Measurements from ENCODE around the gene SLC4A4.

SLC4A4 gene

DNA sequence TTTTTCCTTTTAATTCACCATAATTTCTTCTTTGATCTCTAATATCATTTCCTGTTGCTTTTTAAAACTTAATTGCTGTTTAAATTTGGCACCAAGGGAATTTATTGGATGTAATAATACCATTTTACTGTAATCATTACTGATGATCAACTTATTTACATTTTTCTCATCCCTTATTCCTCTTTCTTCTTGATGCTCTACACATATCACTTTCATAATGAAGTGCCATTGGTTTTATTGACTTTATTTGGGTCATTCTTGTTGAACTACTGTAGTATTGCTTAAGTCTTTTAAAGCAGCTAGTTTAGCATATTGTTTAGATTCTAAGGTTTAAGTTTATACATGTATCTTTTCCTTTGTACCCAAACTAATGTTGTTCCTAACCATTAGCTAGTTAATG is 130.7 kb downstream of the SLC4A4 start:
- no peak for DNase-seq (ENCODE audit: low read depth, low spot score)

DNA sequence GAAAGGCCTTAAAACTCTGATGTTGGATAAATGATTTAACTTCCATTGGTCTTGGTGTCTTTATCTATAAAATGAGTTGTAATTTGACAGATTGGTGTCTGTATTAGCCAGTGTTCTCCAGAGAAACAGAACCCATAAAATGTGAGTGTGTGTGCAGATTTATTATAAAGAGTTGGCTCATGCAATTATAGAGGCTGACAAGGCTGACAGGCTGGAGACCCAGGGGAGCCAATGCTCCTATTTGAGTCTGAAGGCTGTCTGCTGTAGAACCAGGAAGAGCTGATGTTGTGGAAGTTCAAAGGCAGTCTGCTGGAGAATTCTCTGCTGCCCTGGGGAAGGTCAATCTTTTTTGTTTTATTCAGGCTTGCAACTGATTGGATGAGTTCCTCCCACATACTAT is 131.7 kb downstream of the SLC4A4 start:
- DNase-seq (ENCODE audit: low read depth, low spot score) = no peak

DNA sequence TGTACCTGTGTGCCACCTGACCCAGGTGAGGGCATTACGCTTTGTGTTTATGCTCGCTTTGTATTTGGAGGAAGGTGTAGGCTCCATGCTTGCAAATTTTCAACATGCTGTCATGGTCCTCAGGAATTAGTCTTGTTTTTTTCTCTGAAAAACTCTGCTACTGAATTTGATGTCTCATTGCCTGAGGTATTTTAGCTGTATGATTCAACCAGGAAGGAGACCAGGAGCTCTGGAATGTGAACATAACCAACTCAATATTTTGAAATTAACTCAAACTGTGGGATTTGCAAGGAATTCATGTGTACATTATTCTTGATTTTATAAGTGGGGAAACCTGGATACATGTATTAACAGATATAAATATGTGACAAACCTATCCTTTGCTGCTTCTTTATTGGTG is 134.1 kb downstream of the SLC4A4 start:
- DNase-seq (ENCODE audit: low read depth, low spot score) = no peak

DNA sequence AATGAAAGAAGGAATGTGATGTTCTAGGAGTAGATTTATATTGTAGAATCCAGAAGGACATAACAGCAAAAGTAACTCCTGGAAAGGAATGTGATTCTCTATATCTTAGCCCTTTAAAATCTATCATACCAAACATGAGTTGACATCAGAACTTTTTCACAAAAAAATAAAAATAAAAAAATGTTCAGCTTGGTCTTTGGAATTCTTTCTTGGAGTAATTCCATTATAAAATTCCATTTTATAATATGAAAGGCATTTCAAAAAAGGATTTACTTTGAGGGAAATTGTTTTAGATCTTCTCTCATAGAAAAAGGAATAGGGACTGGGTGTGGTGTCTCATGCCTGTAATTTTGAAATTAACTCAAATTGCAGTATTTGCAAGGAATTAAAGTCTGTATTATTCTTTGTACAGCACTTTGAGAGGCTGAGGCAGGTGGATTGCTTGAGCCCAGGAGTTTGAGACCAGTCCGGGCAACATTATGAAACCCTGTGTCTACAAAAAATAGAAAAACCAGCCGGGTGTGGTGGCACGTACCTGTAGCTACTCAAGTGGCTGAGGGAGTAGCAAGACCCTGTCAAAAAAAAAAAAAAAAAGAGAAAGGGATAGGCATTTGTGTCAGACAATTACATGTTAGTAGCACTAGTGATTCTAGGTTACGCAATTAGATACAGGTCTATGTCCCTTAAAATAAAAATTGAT is 134.9 kb downstream of the SLC4A4 start:
- no peak for DNase-seq (ENCODE audit: low read depth, low spot score)

DNA sequence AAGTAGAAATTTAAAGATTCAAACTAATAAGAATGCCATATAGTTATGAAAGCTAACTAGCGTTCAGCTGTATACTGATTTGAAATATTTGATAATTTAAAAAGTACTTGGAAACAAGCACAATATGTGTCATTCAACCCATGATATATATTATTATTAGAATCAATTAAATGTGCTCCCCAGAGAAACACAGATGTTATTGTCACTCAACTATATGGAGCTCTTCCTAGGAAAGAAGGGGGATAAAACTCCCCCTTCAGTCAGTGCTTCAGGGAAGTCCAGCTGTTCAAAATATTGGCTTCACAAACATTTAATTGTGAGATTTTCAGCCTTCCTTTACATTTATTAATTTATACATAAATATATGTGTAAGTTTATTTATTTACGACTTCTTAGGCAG is 135.9 kb downstream of the SLC4A4 start:
- DNase-seq (ENCODE audit: low read depth, low spot score) = no peak

DNA sequence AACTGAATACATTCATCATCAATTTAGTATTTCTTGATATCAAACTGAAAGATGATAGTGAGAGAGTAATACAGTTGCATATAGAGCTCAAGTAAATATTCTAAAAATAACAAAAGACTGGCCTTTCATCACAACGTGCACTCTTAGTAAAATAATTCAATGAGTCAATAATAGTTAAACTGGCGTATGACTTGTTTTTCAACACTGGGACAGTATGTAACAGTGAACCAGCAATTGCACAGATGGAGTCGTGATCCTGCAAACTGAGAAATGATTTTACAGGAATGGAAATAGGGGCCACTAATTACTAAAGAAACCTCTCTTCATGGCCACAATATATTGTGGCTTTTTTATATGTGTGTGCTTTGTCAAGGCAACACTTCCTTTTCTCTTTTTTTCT is 137.4 kb downstream of the SLC4A4 start:
- no peak for DNase-seq (ENCODE audit: low read depth, low spot score)

DNA sequence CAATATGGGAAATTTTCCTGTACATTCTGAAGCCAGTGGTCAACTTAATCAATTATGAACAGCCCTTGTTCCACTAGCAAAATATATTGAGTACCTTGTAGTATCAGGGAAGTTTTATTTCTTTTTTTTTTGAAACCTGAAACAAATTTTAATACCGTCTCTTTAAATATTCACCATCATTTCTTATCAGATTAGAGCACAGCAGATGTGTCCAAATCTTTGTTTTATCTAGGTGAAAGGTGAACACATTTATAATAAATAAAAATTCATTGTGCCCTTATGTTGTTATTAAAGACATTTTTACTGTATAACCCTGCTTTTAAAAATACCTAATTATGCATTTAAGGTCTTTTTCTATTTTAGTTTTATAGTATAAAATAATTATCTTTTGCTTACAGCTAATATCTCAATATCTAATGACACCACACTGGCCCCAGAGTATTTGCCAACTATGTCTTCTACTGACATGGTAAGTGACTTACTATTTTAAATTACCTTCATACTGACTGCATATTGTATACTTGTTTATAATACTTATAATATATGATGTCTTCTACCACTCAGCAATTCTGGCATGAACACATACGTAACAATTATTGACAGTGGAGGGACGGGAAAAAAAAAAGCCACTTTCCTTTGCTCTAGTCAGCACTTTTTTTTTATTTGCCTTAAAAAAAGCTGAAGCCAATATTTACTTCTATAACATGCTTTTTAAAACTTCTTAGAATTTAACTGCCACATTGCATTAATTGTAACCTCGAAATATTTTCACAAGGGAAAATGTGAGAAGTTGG is 147.9 kb downstream of the SLC4A4 start:
- DNase-seq (ENCODE audit: low read depth, low spot score) = no peak

DNA sequence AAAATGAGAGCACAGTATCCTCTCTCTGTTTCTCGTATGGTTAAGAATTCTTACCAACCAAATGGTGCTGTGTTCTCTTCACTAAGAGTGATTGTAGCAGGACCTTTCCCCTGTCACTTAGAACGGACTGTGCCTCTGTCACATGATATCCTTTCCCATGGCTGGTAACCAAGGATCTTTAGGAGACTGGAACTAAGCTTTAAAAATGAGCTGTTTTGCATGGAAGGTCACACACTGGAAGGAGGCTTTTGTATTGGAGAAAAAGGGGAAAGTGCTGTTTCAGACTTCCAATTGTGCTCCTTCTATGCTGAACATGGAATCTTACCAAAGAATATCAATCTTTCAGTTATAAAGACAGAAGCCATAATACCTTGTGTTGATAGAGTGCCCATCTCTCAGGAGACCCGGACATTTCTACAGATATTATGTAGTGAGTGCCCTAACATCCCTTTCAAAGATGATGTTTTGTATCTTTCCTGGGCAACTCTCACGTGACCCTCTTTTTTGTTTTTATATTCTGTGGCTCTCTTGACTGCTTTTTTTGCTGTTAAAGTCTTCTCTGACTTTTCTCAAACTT is 148.6 kb downstream of the SLC4A4 start:
- DNase-seq (ENCODE audit: low read depth, low spot score) = no peak

DNA sequence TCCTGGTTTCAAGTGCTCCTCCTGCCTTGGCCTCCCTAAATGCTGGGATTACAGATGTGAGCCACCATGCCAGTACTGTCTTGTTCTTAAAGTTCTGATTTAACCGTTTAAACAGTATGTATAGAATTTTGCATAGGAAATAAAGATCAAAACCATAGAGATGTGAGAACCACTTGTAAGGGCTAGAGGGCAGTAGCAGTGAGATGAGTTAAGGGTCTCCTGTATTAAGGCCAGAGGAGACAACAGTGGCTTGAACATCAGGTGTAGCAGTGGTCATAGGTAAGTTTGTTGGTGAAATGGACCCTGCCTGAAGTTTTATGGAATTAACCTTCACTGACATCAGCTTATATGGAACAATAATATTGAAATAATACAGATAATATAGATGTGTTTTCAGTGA is 155.7 kb downstream of the SLC4A4 start:
- DNase-seq (ENCODE audit: low read depth, low spot score) = no peak

DNA sequence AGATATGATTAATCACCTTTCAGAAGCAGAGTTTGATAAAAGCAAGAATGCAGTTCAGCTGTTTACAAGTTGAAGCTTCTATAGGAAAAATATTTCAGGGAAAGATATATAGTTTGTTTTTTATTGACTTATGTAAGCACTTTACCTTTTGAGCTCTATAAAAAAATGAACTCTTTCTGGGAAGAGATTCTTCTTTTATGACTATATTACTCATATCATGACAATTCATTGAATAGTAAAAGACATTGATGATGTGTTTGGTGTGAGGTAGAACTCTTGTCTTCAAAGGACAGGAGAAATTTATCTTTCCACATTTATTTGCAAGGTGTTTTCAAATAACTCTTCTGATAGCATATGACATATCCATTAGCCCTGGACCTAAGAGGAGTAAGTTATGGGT is 156.6 kb downstream of the SLC4A4 start:
- no peak for DNase-seq (ENCODE audit: low read depth, low spot score)

DNA sequence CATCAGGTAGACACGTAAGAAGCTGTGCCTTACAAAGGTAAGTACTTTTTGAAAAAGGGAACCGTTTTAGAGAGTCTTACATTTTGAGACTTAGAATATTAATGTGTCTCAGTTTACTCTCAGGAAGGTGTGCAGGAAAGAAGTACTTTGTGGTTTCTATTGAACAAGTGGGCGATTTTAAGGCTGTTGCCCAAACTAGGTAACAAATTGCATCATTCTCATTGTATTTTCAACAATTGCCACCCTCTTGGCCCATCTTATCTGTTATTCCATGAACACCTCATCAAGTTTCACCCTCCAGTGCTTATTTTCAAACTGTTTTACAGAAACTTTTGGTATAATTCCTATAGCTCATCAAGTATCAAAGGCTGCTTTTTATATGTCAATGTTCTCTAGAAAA is 158.3 kb downstream of the SLC4A4 start:
- no peak for DNase-seq (ENCODE audit: low read depth, low spot score)

DNA sequence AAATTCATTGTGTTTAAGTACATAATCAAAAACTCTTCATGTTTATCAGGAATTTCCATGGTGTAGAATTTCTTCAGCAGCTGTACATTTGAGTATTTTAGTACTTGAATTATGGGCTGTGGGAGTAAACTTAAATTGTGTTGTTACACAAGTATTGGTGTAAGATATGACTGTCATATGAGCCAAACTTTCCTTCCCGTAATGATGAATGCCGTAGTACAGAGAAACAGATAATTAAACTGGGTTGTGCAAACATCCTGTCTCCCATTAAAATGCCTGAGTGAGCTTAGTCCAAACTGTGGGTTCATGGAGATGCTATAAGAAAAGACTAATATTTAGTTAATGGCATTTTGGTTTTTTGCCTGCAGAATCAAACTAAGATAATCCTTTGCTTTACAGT is 159.2 kb downstream of the SLC4A4 start:
- DNase-seq (ENCODE audit: low read depth, low spot score) = no peak

DNA sequence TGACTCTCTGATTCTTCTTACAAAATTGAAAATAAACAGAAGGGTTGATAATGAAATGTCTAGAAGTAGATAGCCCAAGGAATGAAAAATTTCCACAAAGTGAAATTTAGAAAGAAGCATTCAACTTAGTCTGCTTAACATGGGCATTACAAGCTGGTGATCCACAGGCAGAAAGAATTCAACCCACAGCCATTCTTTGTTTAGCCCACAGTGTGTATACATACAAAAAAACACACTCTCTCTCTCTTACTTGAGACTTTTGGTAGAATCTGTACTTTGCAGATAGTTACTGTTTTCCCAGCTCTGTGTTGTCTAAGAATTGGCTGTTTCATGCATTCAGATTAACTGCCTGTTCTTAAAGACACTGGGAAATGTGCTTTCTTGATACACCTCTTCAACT is 159.8 kb downstream of the SLC4A4 start:
- no peak for DNase-seq (ENCODE audit: low read depth, low spot score)

DNA sequence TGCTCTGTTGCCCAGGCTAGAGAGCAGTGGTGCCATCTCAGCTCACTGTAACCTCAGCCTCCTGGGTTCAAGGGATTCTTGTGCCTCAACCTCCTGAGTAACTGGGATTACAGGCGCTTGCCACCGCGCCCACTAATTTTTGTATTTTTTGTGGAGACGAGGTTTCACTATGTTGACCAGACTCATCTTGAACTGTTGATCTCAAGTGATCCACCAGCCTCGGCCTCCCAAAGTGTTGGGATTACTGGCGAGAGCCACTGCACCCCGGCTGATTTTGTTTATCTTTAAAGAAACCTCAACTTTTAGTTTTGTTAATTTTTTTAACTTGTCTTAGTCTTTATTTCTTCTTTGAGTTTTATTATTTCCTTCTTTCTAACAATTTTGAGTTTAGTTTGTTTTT is 163.2 kb downstream of the SLC4A4 start:
- DNase-seq (ENCODE audit: low read depth, low spot score) = no peak

DNA sequence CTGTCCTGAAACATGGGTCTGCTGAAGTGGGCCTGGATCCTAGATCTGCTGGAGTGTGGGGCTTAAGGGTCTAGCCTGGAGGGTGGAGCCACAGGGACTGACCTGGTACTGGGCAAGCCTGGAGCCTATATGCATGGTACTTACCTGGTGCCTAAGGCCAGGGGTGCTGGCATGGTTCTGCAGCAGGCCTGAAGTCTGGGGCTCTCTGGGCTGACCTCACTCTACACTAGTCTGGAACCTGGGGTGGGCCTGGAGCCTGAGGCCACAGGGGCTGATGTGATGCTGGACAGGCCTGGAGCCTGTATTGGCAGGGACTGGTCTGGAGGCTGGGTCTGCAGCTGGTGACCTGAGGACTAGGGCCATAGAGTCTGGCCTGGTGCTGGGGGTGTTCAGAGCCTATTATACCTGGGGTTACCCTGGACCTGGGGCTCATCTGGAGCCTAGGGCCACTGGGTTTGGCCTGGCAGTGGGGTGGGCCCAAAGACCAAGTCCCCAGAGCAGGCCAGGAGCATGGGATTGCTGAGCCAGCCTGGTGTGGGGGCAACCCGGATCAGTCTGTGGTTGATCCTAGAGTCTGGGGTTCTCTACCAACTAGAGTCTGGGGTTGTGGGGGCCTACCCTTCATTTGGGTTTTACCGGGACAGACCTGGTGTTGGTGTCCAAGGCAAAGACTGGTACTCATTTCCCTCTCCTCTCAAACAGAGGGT is 179.6 kb downstream of the SLC4A4 start:
- no peak for DNase-seq (ENCODE audit: low read depth, low spot score)

DNA sequence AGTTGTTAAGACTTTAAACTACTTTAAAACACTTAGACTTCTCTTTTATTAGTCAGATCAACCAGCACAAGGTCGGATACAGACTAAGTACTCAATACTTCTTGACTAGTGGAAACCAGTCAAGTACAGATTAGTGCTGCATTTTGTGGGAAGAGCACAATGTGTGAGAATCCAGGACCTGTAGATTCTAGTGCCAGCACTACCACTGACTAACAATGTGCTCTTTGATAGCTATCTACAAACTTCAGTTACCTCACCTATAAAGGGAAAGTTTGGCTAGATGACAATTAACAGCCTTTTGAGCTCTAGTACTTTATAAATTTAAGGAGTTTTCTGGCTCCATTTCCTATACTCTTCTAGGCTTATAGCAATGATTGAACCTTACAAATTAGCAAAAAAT is 181.5 kb downstream of the SLC4A4 start:
- DNase-seq (ENCODE audit: low read depth, low spot score) = no peak

DNA sequence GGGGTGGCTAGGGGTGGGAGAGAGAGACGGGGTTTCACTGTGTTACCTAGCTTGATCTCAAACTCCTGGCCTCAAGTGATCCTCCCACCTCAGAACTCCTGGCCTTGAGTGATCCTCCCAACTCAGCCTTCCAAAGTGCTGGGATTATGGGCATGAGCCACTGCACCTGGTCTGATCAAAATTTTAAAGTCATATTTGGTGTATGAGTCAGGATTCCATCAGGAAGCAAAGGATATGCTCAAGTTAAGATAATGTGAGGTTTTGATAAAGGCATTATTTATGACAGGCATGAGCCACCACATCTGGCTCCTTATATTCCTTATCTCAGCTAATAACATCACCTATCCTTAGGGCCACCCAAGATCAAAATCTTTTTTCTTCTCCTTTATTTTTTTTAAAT is 182.0 kb downstream of the SLC4A4 start:
- no peak for DNase-seq (ENCODE audit: low read depth, low spot score)

DNA sequence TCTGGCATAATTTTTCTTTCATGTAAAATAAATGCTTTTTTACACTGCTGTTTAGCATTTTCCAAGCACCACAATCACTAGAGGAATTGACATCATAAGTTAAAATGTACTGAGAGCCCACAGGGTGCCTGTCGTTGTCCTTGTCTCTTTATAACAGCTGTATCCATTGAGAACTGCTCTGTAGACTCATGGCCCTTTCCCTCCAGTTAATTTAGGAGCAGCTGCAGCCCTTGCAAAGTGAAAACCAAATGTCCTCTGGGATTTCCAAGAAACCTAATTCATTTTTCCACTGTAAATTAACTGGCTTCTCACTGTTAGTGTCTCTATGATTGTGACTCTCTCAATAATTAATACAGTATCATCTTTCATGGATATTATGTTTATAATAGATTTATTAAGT is 185.9 kb downstream of the SLC4A4 start:
- no peak for DNase-seq (ENCODE audit: low read depth, low spot score)

DNA sequence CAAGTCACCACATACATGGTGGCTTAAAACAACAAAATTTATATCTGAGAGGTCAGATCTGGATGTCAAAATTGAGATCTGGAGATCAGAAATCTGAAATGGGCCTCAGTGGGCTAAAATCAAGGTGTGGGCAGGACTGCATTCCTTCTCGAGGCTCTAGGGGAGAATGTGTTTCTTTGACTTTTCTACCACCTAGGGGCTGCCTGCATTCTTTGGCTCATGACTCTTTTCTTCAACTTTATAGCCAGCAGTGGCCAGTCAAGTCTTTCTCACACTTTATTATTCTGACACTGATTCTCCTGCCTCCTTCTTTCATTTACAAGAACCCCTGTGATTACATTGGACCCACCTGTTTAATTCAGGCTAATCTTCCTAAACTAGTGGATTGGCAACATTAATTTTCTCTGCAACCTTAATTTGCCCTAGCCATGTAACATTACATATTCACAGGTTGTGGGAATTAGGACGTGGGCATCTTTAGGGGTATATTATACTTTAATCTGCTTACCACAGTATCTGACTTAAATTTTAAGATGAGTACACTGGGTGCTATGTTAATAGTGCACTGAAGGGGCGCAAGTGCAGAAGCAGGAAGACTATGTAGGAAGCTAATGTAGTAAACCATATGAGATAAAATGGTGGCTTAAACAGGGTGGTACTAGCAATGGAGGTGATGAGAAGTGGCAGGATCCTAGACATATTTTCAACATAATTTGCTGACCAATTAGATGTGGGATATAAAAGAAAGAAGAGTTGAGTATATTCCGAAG is 188.0 kb downstream of the SLC4A4 start:
- DNase-seq (ENCODE audit: low read depth, low spot score) = no peak

DNA sequence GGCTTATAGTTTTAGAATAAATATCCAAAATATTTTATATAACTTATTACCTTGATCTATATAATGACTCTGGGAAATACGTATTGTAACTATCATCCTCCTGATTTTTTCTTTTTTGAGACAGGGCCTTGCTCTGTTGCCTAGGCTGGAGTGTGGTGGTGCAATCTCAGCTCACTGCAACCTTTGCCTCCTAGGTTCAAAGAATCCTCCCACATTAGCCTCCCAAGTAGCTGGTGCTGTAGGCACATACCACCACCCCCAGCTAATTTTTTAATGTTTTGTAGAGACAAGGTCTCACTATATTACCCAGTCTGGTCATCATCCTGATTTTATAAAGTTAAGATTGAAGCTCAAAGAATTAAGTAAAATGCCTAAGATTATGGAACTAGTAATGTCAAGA is 193.6 kb downstream of the SLC4A4 start:
- DNase-seq (ENCODE audit: low read depth, low spot score) = no peak

DNA sequence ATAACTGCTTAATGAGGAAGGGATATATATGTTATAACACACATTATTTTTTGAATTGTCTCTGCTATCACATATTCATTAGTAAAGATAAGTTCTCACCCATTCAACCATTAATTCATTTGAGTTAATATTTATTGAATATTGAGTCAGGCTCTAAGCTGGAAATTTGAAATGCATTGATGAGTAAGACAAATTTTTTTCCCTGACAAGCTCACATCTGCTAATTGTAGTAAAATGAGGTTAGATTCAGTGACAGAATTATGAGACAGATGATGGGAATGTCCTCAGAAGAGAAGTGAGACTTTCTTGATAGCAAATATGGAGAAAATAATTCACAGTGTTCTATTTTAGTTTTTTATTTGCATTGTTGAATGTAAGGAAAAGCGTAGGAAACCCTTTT is 194.3 kb downstream of the SLC4A4 start:
- no peak for DNase-seq (ENCODE audit: low read depth, low spot score)
